Cardiac fibroblast (primary cell): Measurements from ENCODE around the gene KDM8.
A peak's percentile ranks its signal among the peaks of the same experiment; 100 is the strongest.
"Not testable (repeated sequence)": the region's sequence is repeated elsewhere in the genome, so short reads cannot be mapped to it uniquely, and the experiment has no call there.

Source experiments
- DNase-seq, 2 donors: peaks; one replicate each; pipeline versions ENCODE4 v3.0.0 to v3.0.0-alpha.2; 2010; ENCODE audit warnings: low read depth in 2 of 2
- H3K4me3 ChIP-seq, 2 donors: replicated peaks in 1 of 2; 1 replicate in 1 of 2; 2 replicates in 1 of 2; pipeline ENCODE4 v1.5.1; 2011; ENCODE audit warnings: low read depth in 2 of 2, low read length in 2 of 2, mild to moderate bottlenecking in 2 of 2, moderate library complexity in 1 of 2
- CTCF ChIP-seq: IDR thresholded peaks from one replicate; pipeline ENCODE4 v1.5.1; 2011; ENCODE audit warnings: low read depth, mild to moderate bottlenecking, low read length, inconsistent platforms

KDM8 gene

GRCh38 chr16:27197004-27197403 is 6.3 kb upstream of the KDM8 start:
- no peak for DNase-seq
- no peak for TF ChIP-seq CTCF

GRCh38 chr16:27198451-27199234 is 4.7 kb upstream of the KDM8 start:
- no peak for DNase-seq
- H3K4me3 ChIP-seq: no peak overlapping the region
- no peak for TF ChIP-seq CTCF

More at GRCh38 chr16:27197004-27197403, 6.3 kb upstream of the KDM8 start:
- no peak overlapping the region for H3K4me3 ChIP-seq

GRCh38 chr16:27199235-27199586 is 4.1 kb upstream of the KDM8 start:
- TF ChIP-seq CTCF: no peak
- no peak for DNase-seq
- no peak overlapping the region for H3K4me3 ChIP-seq

- H3K4me3 ChIP-seq: no peak overlapping the region
- peak in 1 of 2 donors; percentile 8 for DNase-seq
- no peak for TF ChIP-seq CTCF
Measured at GRCh38 chr16:27199736-27200135, 3.6 kb upstream of the KDM8 start.

- not testable (repeated sequence) for H3K4me3 ChIP-seq, DNase-seq
Measured at GRCh38 chr16:27200914-27201313, 2.4 kb upstream of the KDM8 start.

- TF ChIP-seq CTCF: no peak
- H3K4me3 ChIP-seq: peak overlapping the region; percentile 74 to 89
- peak; percentile 96 for DNase-seq
Measured at GRCh38 chr16:27202923-27203506, 311 bp upstream of the KDM8 start.

- no peak for DNase-seq
- no peak for TF ChIP-seq CTCF
- peak overlapping the region; percentile 75 to 79 for H3K4me3 ChIP-seq
Measured at GRCh38 chr16:27204312-27204915, 1.1 kb downstream of the KDM8 start.
